Naive thymus-derived CD4-positive, alpha-beta T cell (primary cell): ENCODE measurements around the gene ZNF620. TPM values are rescaled to one million over a fixed set of nuclear protein-coding genes. Genes with fewer than 3 reads are reported as not detected.

ENCODE experiments used
- ATAC-seq: fragments of 150-1000 bp; cut with Tn5 transposase; 2 replicates; pipeline ENCODE4 v1.10.0; 2021; ENCODE audit warnings: mild to moderate bottlenecking, moderate library complexity
- CTCF ChIA-PET: fragments of 350-600 bp; sonication (Branson Sonifier 250); formaldehyde crosslinking; loops from one replicate; lab custom pipeline; 2021; ENCODE audit warnings: antibody characterized with exemption; lab: Charles Lee
- POLR2A ChIA-PET: fragments of 350-600 bp; sonication (Branson Sonifier 250); formaldehyde crosslinking; loops from one replicate; lab custom pipeline; 2021; ENCODE audit warnings: antibody characterized with exemption, inconsistent platforms; lab: Charles Lee
- DNase-seq, 9 donors: peaks; one replicate each; pipeline versions ENCODE4 v3.0.0 to v3.0.0-alpha.2; 2020 to 2022; ENCODE audit warnings: mixed read lengths in 1 of 9
- H3K27ac ChIP-seq: one replicate; pipeline ENCODE4 v1.7.0; 2013; ENCODE audit warnings: mild to moderate bottlenecking, low read depth, low read length, moderate library complexity
- H3K27me3 ChIP-seq, 2 donors: one replicate each; pipeline ENCODE4 v1.7.0; 2013; ENCODE audit warnings: low read length in 2 of 2, mild to moderate bottlenecking in 2 of 2, moderate library complexity in 2 of 2; ENCODE audit not compliant: control insufficient read depth in 2 of 2, insufficient read depth in 2 of 2
- H3K36me3 ChIP-seq, 3 experiments: 1 replicate in 2 of 3; 2 replicates in 1 of 3; pipeline ENCODE4 v1.7.0; 2013; ENCODE audit warnings: low read length in 3 of 3, mild to moderate bottlenecking in 3 of 3, moderate library complexity in 1 of 3; ENCODE audit not compliant: insufficient read depth in 3 of 3, control insufficient read depth in 2 of 3
- H3K4me1 ChIP-seq, 2 donors: one replicate each; pipeline ENCODE4 v1.7.0; 2013; ENCODE audit warnings: low read length in 2 of 2, mild to moderate bottlenecking in 2 of 2, moderate library complexity in 1 of 2; ENCODE audit not compliant: control insufficient read depth in 2 of 2, insufficient read depth in 2 of 2
- H3K4me3 ChIP-seq: 2 replicates; pipeline ENCODE4 v1.7.0; 2013; ENCODE audit warnings: mild to moderate bottlenecking, low read length
- H3K9me3 ChIP-seq, 3 experiments: 1 replicate in 2 of 3; 2 replicates in 1 of 3; pipeline ENCODE4 v1.7.0; 2013; ENCODE audit warnings: low read length in 3 of 3; ENCODE audit not compliant: control insufficient read depth in 2 of 3
- H3K27ac Mint-ChIP-seq, 9 donors: one replicate each; pipeline ENCODE4 v1.8.0; 2020 to 2022; ENCODE audit warnings: mixed read lengths in 9 of 9, mild to moderate bottlenecking in 8 of 9, moderate library complexity in 5 of 9, inconsistent platforms in 2 of 9
- H3K27me3 Mint-ChIP-seq, 5 donors: one replicate each; pipeline ENCODE4 v1.8.0; 2021 to 2022; ENCODE audit warnings: mixed read lengths in 5 of 5, mild to moderate bottlenecking in 1 of 5
- H3K36me3 Mint-ChIP-seq, 5 donors: one replicate each; pipeline ENCODE4 v1.8.0; 2020 to 2022; ENCODE audit warnings: mixed read lengths in 5 of 5, mild to moderate bottlenecking in 3 of 5, inconsistent platforms in 1 of 5
- H3K4me1 Mint-ChIP-seq, 7 donors: one replicate each; pipeline ENCODE4 v1.8.0; 2020 to 2022; ENCODE audit warnings: mixed read lengths in 7 of 7, mild to moderate bottlenecking in 3 of 7, inconsistent platforms in 1 of 7
- H3K4me3 Mint-ChIP-seq, 10 donors: one replicate each; pipeline ENCODE4 v1.8.0; 2020 to 2022; ENCODE audit warnings: mild to moderate bottlenecking in 10 of 10, mixed read lengths in 10 of 10, moderate library complexity in 6 of 10, inconsistent platforms in 2 of 10
- H3K9me3 Mint-ChIP-seq, 11 donors: one replicate each; pipeline ENCODE4 v1.8.0; 2020 to 2022; ENCODE audit warnings: mixed read lengths in 11 of 11, mild to moderate bottlenecking in 4 of 11, inconsistent platforms in 1 of 11, moderate library complexity in 1 of 11
- intact Hi-C, 2 donors: fragments of 100-400 bp; cut with micrococcal nuclease; formaldehyde crosslinking; loops; one replicate each; pipeline ENCODE4 v1.15.1; 2023
- polyA plus RNA-seq, 2 donors: library from polyadenylated mRNA; unstranded; fragments of 300-500 nt; fragmentation: Illumina TruSeq; gene quantifications; one replicate each; pipeline ENCODE4 v1.2.3, GENCODE V29; 2021
- total RNA-seq, 6 experiments: library from RNA in 5 of 6; stranded (reverse) in 5 of 6; gene quantifications; 1 replicate in 5 of 6; 2 replicates in 1 of 6; pipeline ENCODE4 v1.2.3 and lab custom pipeline; 2021 to 2026

Gene ZNF620
- total and polyA plus RNA-seq, 7 experiments from 2014 or later, result 1.3 to 6.4 (median 3.6) TPM

DNA sequence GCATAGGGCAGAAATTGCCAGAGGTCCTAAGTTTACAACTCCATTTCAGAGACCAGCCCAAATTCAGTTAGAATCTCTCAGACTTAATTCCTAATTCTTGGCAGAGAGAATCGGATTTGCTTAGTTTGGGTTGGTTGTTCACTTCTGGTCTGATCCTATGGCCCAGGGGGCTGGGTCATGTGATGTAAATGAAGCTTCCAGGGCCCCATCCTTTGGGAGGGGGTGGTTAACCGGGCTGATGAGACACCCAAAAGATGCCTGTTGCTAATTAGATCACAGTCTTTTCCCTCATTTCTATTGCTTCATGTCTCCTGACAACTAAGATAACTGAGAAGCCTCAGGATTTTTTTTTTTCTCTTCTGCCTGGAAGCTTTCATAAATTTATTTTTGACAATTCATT is 11.1 kb upstream of the ZNF620 start:
- intact Hi-C loops, result no loop called here
- Histone ChIP-seq H3K27me3 (no peaks in the 10 kb centered on the region), H3K27ac (no peak overlapping the region), H3K4me3 (no peak overlapping the region), H3K9me3 (no peaks in the 10 kb centered on the region), H3K36me3 (no peaks in the 10 kb centered on the region), H3K4me1 (no peaks in the 10 kb centered on the region)
- ChIA-PET POLR2A (no interaction called here), CTCF (interaction anchor here (0.6 kb wide), 1 partner anchor 1119 kb away, joined by 5 read pairs; no protein-coding TSS in a partner anchor)
- DNase-seq (no peak), ATAC-seq (no peak)
- peaks cover 0 to 2% (median 0%) of the 10 kb centered on the region in 5 donors for H3K27me3 Mint-ChIP-seq
- peaks cover 0 to 6% (median 2%) of the 10 kb centered on the region in 11 donors for H3K9me3 Mint-ChIP-seq
- H3K4me1 Mint-ChIP-seq, result no peaks in the 10 kb centered on the region
- H3K36me3 Mint-ChIP-seq, result peaks cover 5 to 28% (median 12%) of the 10 kb centered on the region in 5 donors
- no peak overlapping the region for H3K4me3 Mint-ChIP-seq
- no peak overlapping the region for H3K27ac Mint-ChIP-seq

DNA sequence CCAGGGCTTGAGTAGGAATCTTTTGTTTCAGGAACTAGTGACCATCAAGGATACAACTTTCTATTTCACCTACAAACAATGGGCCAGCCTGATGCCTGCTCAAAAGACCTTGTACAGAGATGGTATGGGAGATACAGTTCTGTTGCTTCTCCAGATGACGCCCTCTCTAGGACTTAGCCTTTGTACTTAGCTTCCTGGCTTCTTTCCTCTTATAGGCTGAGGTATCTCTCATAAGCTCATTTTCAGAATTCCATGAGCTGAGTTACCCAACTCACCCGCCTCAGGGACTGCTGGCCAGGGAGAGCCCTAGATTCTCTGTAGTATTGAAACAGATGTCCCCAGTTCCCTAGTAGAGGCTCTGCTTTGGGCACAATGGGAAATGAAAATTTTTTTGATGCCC is 8.6 kb upstream of the ZNF620 start:
- peaks cover 0 to 2% (median 0%) of the 10 kb centered on the region in 5 donors for H3K27me3 Mint-ChIP-seq
- POLR2A ChIA-PET, result no interaction called here
- no peak overlapping the region for H3K27ac Mint-ChIP-seq
- CTCF ChIA-PET, result no interaction called here
- H3K4me1 Mint-ChIP-seq, result no peaks in the 10 kb centered on the region
- no peak for ATAC-seq
- Histone ChIP-seq H3K27me3 (no peaks in the 10 kb centered on the region), H3K4me1 (no peaks in the 10 kb centered on the region), H3K36me3 (no peaks in the 10 kb centered on the region), H3K27ac (no peak overlapping the region), H3K4me3 (no peak overlapping the region), H3K9me3 (no peaks in the 10 kb centered on the region)
- intact Hi-C loops, result no loop called here
- no peak for DNase-seq
- no peaks in the 10 kb centered on the region for H3K9me3 Mint-ChIP-seq
- H3K36me3 Mint-ChIP-seq, result peaks cover 0 to 19% (median 2%) of the 10 kb centered on the region in 5 donors
- H3K4me3 Mint-ChIP-seq, result no peak overlapping the region

GRCh38 chr3:40499952-40500351 is 5.9 kb upstream of the ZNF620 start:
- Histone ChIP-seq H3K27ac (no peak overlapping the region), H3K4me1 (no peaks in the 10 kb centered on the region), H3K27me3 (no peaks in the 10 kb centered on the region), H3K9me3 (no peaks in the 10 kb centered on the region), H3K36me3 (no peaks in the 10 kb centered on the region), H3K4me3 (no peak overlapping the region)
- intact Hi-C loops, result no loop called here
- Mint-ChIP-seq H3K27me3 (peaks cover 0 to 14% (median 0%) of the 10 kb centered on the region in 5 donors), H3K9me3 (no peaks in the 10 kb centered on the region), H3K4me1 (peaks cover 0 to 5% (median 0%) of the 10 kb centered on the region in 7 donors), H3K4me3 (no peak overlapping the region), H3K27ac (no peak overlapping the region), H3K36me3 (peaks cover 0 to 13% (median 3%) of the 10 kb centered on the region in 5 donors)
- ATAC-seq (no peak), DNase-seq (no peak)
- POLR2A ChIA-PET, result interaction anchor here (0.6 kb wide), 2 partner anchors 200 to 867 kb away, joined by 3 to 4 read pairs; no protein-coding TSS in a partner anchor
- CTCF ChIA-PET, result no interaction called here

GRCh38 chr3:40502034-40502433 is 3.8 kb upstream of the ZNF620 start:
- Histone ChIP-seq H3K4me1 (peaks cover 5% of the 10 kb centered on the region in 2 donors), H3K9me3 (no peaks in the 10 kb centered on the region), H3K27ac (no peak overlapping the region), H3K36me3 (no peaks in the 10 kb centered on the region), H3K27me3 (no peaks in the 10 kb centered on the region), H3K4me3 (no peak overlapping the region)
- H3K27me3 Mint-ChIP-seq, result peaks cover 0 to 14% (median 0%) of the 10 kb centered on the region in 5 donors
- no peak for ATAC-seq
- peaks cover 0 to 13% (median 3%) of the 10 kb centered on the region in 5 donors for H3K36me3 Mint-ChIP-seq
- no peaks in the 10 kb centered on the region for H3K9me3 Mint-ChIP-seq
- no peak for DNase-seq
- no peak overlapping the region for H3K27ac Mint-ChIP-seq
- H3K4me1 Mint-ChIP-seq, result peaks cover 5 to 24% (median 8%) of the 10 kb centered on the region in 7 donors
- no peak overlapping the region for H3K4me3 Mint-ChIP-seq
- CTCF ChIA-PET, result interaction anchor here (0.7 kb wide), 1 partner anchor 176 kb away, joined by 3 read pairs; no protein-coding TSS in a partner anchor
- intact Hi-C loops, result no loop called here
- POLR2A ChIA-PET, result no interaction called here

DNA sequence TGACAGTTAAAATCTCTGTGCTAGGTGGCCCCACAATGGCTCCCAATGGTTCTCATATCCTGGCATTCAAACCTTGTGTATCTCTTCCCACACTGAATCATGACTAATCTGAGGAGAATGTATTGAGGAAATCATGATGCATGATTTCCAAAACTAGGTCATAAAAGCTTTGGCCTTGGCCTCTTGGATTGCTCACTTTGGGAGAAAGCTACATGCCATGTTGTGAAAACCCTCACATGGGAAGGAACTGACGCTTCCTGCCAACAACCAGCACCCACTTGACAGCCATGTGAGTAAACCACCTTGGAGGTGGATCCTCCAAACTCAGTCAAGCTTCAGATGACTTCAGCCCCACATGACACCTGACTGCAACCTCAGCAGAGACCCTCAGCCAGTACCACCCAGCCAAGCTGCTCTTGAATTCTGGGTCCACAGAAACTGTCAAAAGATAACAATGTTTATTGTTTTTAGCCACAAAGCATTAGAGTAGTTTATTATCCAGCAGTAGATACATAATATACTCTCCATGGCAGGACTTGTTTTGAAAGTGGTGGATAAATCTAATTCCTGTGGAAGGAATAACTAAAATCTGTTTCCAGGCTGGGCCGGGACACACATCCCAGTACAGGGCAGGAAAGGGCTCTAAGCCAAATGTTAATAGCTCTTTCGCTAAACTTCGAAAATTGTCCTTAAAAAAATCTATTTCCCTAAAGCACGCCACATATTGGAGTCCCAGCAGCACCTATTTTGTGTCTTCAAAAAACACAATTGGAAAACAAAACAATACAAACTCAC is 1.0 kb upstream of the ZNF620 start:
- ATAC-seq, result no peak

DNA sequence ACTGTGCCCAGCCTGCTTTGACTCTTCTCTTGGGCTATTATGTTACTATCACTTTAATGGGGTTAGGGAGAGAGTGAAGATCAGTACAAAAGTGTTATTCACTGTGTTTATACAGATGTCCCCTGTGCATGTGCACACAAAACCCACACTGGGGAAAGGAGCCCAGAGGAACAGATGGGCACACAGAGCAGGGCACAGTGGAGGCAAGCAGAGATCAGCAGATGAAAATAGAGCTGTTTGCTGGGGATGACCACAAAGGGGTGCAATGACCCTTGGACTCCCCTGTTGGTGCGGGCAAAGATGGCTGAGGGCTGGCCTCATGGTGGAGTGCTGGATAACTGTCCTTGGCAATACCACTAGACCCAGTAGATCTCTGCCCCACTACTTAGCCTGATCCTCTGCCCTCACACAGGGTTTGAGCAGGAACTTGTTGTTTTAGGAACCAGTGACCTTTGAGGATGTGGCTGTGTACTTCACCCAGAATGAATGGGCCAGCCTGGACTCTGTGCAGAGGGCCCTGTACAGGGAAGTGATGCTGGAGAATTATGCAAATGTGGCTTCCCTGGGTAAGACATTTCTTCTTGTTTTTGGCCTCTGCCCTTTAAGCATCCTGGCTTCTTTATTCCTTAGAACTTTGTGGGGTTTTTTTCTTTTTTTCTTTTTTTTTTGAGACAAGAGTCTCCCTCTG is 5.3 kb downstream of the ZNF620 start:
- CTCF ChIA-PET, result no interaction called here
- no peak overlapping the region for H3K4me3 ChIP-seq
- H3K36me3 Mint-ChIP-seq, result peaks cover 4 to 42% (median 34%) of the 10 kb centered on the region in 5 donors
- DNase-seq, result no peak
- H3K27ac Mint-ChIP-seq, result no peak overlapping the region
- peaks cover 0 to 2% (median 0%) of the 10 kb centered on the region in 11 donors for H3K9me3 Mint-ChIP-seq
- H3K4me1 Mint-ChIP-seq, result peaks cover 6 to 10% (median 8%) of the 10 kb centered on the region in 7 donors
- ATAC-seq, result no peak
- H3K9me3 ChIP-seq, result no peaks in the 10 kb centered on the region
- H3K27me3 Mint-ChIP-seq, result no peaks in the 10 kb centered on the region
- no peak overlapping the region for H3K27ac ChIP-seq
- no peaks in the 10 kb centered on the region for H3K27me3 ChIP-seq
- H3K4me3 Mint-ChIP-seq, result no peak overlapping the region
- H3K4me1 ChIP-seq, result peaks cover 5% of the 10 kb centered on the region in 2 donors
- intact Hi-C loops, result no loop called here
- POLR2A ChIA-PET, result no interaction called here
- peaks cover 0 to 16% (median 0%) of the 10 kb centered on the region in 3 experiments for H3K36me3 ChIP-seq

More for the DNA sequence above, 1.0 kb upstream of the ZNF620 start:
- peaks cover 5% of the 10 kb centered on the region in 2 donors for H3K4me1 ChIP-seq
- ChIA-PET POLR2A (interaction anchor here (0.5 to 2.1 kb wide), 4 partner anchors 20 to 47 kb away, joined by 3 to 14 read pairs (median 8); partner anchors contain the start of genes RPL14, ZNF619 and ZNF621), CTCF (interaction anchor here (1.1 kb wide), 1 partner anchor 33 kb away, joined by 3 read pairs; no protein-coding TSS in a partner anchor)
- no peaks in the 10 kb centered on the region for H3K9me3 ChIP-seq
- no peak for DNase-seq
- H3K9me3 Mint-ChIP-seq, result no peaks in the 10 kb centered on the region
- intact Hi-C loops, result loop anchor here in 1 of 2 donors (1.0 kb wide), 1 partner anchor 52 kb away; no protein-coding TSS in a partner anchor
- H3K27ac Mint-ChIP-seq, result peak overlapping the region in 4 of 9 donors; percentile 29 to 81 (median 54)
- H3K27me3 Mint-ChIP-seq, result peaks cover 0 to 12% (median 0%) of the 10 kb centered on the region in 5 donors
- H3K4me1 Mint-ChIP-seq, result peaks cover 6 to 27% (median 9%) of the 10 kb centered on the region in 7 donors
- H3K4me3 Mint-ChIP-seq, result peak overlapping the region; percentile 86 to 98 (median 97)
- peaks cover 0 to 16% (median 4%) of the 10 kb centered on the region in 5 donors for H3K36me3 Mint-ChIP-seq
- no peak overlapping the region for H3K4me3 ChIP-seq
- H3K36me3 ChIP-seq, result no peaks in the 10 kb centered on the region
- H3K27ac ChIP-seq, result no peak overlapping the region
- H3K27me3 ChIP-seq, result no peaks in the 10 kb centered on the region
